Activated naive CD4-positive, alpha-beta T cell treated with anti-CD3 and anti-CD28 coated beads, Interleukin-2, amount 10 ng/mL, durations not matched to agents 7 days and 5 days (primary cell): ENCODE data around the gene EIF4E.
"Not testable (repeated sequence)": the region's sequence is repeated elsewhere in the genome, so short reads cannot be mapped to it uniquely, and the experiment has no call there.

Source experiments
- CTCF ChIA-PET: fragments of 350-600 bp; sonication (Branson Sonifier 250); formaldehyde crosslinking; loops from one replicate; lab custom pipeline; 2021; ENCODE audit warnings: antibody characterized with exemption; lab: Charles Lee
- DNase-seq: peaks from one replicate; pipeline ENCODE4 v3.0.0-alpha.2; 2020
- H3K27ac Mint-ChIP-seq: one replicate; pipeline ENCODE4 v1.8.0; 2021; ENCODE audit warnings: mild to moderate bottlenecking, moderate library complexity, mixed read lengths
- H3K27me3 Mint-ChIP-seq: one replicate; pipeline ENCODE4 v1.8.0; 2021; ENCODE audit warnings: mild to moderate bottlenecking, mixed read lengths
- H3K36me3 Mint-ChIP-seq: one replicate; pipeline ENCODE4 v1.8.0; 2021; ENCODE audit warnings: mixed read lengths
- H3K4me1 Mint-ChIP-seq: one replicate; pipeline ENCODE4 v1.8.0; 2021; ENCODE audit warnings: mixed read lengths
- H3K4me3 Mint-ChIP-seq: one replicate; pipeline ENCODE4 v1.8.0; 2021; ENCODE audit warnings: mild to moderate bottlenecking, moderate library complexity, mixed read lengths
- H3K9me3 Mint-ChIP-seq: one replicate; pipeline ENCODE4 v1.8.0; 2021; ENCODE audit warnings: mixed read lengths

EIF4E gene

DNA sequence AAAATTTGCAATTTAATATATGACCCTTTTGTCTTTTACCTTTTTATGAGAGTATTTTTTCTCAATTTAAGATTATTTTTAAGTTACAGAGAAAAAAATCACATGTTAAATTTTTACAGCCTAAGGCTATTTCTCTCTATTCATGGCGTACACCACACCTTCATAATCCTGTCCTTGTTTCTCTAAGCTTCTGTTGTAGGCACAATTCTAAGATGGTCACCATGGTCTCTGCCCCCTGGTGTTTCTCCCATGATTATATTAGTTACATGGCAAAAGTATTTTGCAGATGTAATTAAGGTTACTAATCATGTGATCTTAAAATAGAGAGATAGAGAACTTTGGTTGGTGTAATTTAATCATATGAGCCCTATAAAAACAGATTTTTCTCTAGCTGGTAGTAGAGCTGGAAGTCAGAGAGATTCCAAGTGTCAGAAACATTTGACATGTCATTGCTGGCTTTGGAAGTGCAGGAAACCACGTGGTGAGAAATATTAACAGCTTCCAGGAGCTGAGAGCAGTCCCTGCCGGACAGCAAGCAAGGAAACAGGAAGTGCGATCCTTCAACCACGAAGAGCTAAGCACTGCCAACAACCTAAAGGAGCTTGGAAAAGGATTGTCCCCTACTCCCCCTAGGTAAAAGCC, 89.8 kb downstream of the EIF4E start:
- H3K9me3 Mint-ChIP-seq, result no peaks in the 10 kb centered on the region
- H3K4me1 Mint-ChIP-seq, result no peaks in the 10 kb centered on the region
- no peak overlapping the region for H3K27ac Mint-ChIP-seq
- DNase-seq, result no peak
- no peaks in the 10 kb centered on the region for H3K36me3 Mint-ChIP-seq
- no peak overlapping the region for H3K4me3 Mint-ChIP-seq
- H3K27me3 Mint-ChIP-seq, result peaks cover 4% of the 10 kb centered on the region
- CTCF ChIA-PET, result interaction anchor here (1.0 kb wide), 1 partner anchor 372 kb away, joined by 3 read pairs; no protein-coding TSS in a partner anchor

DNA sequence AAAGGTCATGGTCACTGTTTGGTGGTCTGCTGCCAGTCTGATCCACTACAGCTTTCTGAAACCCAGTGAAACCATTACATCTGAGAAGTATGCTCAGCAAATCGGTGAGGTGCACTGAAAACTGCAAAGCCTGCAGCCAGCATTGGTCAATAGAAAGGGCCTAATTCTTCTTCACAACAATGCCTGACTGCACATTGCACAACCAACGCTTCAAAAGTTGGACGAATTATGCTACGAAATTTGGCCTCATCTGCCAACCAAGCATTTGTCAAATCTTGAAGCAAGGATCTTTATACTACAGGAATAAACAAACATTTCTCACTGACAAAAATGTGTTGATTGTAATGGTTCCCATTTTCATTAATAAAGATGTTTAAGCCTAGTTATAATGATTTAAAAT, 90.4 kb downstream of the EIF4E start:
- no peak for DNase-seq
- no peak overlapping the region for H3K4me3 Mint-ChIP-seq
- no peaks in the 10 kb centered on the region for H3K4me1 Mint-ChIP-seq
- no peaks in the 10 kb centered on the region for H3K9me3 Mint-ChIP-seq
- peaks cover 4% of the 10 kb centered on the region for H3K27me3 Mint-ChIP-seq
- no peak overlapping the region for H3K27ac Mint-ChIP-seq
- CTCF ChIA-PET, result no interaction called here
- H3K36me3 Mint-ChIP-seq, result no peaks in the 10 kb centered on the region

DNA sequence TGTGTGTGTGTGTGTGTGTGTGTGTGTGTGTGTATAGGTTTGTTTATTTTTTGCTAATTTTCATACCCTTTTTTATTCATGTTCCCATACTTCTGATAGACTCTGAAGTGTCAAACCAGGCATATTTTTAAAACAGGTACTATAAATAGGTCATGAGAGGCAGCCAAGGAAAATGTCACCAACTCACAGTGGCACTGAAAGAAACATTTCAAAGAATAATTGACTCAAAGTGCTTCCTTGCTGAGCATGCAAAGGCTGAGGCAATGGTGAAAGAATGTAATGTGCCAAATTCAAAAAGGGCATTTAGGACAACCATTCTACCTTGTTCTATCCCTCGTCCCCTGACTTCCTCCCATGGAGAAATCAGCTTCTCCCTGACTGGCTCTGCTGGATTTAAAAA, 95.5 kb downstream of the EIF4E start:
- no peak overlapping the region for H3K27ac Mint-ChIP-seq
- no peak for DNase-seq
- peaks cover 7% of the 10 kb centered on the region for H3K27me3 Mint-ChIP-seq
- no peak overlapping the region for H3K4me3 Mint-ChIP-seq
- CTCF ChIA-PET, result interaction anchor here (2.1 kb wide), 1 partner anchor 366 kb away, joined by 9 read pairs; no protein-coding TSS in a partner anchor
- H3K36me3 Mint-ChIP-seq, result no peaks in the 10 kb centered on the region
- no peaks in the 10 kb centered on the region for H3K9me3 Mint-ChIP-seq
- H3K4me1 Mint-ChIP-seq, result no peaks in the 10 kb centered on the region

DNA sequence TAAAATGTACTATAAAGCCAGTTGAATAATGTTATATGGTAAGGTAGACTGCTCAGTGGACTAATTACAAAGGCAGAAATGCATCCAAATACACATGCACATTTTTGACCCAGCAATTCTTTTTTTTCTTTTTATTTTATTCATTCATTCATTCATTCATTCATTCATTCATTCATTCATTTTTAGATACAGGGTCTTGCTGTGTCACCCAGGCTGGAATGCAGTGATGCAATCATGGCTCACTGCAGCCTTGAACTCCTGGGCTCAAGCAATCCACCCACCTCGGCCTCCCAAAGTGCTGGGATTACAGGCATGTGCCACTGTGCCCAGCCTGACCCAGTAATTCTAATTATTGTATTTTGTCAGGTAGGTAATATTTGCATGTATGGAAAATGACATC, 97.9 kb downstream of the EIF4E start:
- H3K27ac Mint-ChIP-seq, H3K9me3 Mint-ChIP-seq, H3K36me3 Mint-ChIP-seq, H3K4me3 Mint-ChIP-seq, DNase-seq, H3K4me1 Mint-ChIP-seq: not testable (repeated sequence)
- H3K27me3 Mint-ChIP-seq, result peaks cover 12% of the 10 kb centered on the region
- CTCF ChIA-PET, result interaction anchor here (1.6 kb wide), 1 partner anchor 363 kb away, joined by 6 read pairs; no protein-coding TSS in a partner anchor
